GM18511 (cell line): ENCODE data around the gene CPNE4.
"Not testable (repeated sequence)": the region's sequence is repeated elsewhere in the genome, so short reads cannot be mapped to it uniquely, and the experiment has no call there.

ENCODE experiments used
- ATAC-seq: cut with Tn5 transposase; IDR thresholded peaks from one replicate; pipeline ENCODE4 v1.9.1; 2021; ENCODE audit warnings: mild to moderate bottlenecking, moderate library complexity; ENCODE audit not compliant: unreplicated experiment

CPNE4 gene

GRCh38 chr3:131962982-131963381 is 71.8 kb downstream of the CPNE4 start:
- ATAC-seq, result no peak

DNA sequence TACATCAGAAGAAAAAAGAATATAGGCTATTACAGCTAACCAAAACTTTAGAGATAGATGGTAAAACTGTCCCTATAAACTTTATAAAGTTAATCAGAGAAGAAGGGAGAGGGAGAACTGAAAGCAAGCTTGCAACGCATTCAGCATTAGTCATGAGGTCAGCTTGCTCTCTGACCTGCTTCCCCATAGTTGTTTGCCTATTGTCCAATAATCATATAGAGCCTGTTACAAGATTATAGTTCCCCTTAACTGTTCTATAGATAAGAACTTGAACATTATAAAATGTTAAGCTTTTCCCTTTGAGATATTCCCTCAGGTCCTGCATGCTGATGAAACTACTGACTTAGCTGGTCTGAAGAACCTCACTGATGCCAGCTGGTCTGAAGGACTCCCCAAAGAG is 74.5 kb downstream of the CPNE4 start:
- ATAC-seq, result no peak

GRCh38 chr3:131957980-131958379 is 76.8 kb downstream of the CPNE4 start:
- no peak for ATAC-seq

DNA sequence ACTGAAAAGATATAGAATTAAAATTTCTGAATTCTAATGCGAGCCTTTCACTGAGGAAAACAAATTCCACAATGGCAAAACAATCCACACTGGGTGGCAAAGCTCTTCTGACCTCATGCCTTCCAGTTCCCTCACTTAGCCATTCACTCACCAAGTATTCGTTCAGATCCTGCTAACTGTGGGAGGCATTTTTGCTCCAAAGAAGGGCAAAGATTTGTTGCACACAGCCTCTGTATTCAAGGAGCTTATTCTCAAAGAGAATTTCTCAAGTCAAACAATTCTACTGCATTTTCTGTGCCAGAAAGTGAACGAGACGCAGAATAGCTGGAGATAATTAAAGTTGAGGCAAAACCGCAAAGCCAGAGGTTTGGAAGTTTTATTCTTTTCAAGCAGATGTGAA is 77.3 kb downstream of the CPNE4 start:
- ATAC-seq, result no peak

DNA sequence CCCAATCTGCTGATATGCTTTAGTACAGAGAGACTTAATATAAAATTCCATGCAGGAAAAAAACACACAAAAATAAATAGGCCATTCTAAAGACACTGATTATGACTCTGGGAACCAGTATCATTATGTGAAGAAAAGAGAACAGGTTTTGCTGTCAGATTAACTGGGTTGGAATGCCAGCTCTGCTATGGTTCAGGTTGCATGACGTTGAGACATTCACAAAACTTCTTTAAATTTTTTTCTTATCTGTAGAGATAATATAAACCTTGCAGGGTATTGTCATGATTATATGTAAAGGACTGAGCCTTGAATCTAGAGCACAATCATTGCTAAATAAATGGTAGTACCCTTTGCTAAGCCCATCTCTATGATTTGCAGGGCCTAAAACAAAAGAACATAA is 86.0 kb downstream of the CPNE4 start:
- ATAC-seq, result no peak

DNA sequence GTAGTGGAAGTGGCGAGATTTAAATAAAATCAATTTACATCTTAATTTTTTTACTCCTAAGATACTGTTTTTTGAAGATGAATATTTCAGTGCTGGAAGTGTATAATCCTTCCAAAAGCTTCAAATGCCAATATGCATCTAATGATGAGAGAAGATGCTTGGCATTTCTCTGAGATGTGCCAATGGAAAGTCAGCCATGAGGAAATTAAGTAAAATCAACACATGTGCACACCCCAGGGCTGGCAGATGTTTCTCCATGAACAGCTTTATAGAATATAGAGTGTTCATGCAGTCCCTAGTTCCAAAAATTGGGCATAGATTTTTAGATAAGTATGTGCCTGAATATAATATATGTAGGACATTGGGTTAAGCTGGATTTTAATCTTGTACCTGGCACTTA is 90.1 kb downstream of the CPNE4 start:
- ATAC-seq, result no peak

DNA sequence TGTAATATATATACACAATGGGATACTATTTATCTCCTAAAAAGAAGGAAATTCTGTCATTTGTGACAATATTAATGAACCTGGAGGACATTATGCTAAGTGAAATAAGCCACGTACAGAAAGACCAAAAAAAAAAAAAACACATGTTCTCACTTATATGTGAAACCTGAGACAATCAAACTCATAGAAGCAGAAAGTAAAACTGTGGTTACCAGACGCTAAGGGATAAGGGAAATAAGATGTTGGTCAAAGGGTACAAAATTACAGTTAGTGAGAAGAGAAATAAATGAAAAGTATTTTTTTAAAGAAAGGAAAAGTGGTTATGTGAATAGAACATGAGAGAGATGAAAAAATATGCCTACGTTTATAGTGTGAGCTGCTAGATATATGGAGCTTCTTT is 101.1 kb downstream of the CPNE4 start:
- no peak for ATAC-seq

GRCh38 chr3:131928593-131928992 is 106.2 kb downstream of the CPNE4 start:
- ATAC-seq, result no peak

GRCh38 chr3:131925571-131925970 is 109.2 kb downstream of the CPNE4 start:
- no peak for ATAC-seq

DNA sequence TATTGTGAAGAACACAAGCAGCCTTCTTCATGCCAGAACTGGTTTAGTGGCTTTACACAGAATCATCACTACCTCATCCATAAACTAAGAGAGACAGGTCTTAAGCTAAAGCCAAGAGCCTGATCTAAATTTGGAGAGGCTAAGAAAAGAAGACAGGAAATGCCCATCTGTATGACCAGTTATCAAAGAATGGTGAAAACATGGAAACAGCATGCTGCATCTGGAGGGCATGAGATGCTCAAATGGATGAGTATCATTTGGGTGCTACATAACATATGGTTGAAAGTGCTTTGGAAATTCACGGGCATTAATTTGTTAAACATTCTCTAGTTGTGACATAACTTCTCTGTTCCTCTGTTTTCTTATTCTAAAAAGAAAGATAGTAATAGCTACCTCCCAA is 112.5 kb downstream of the CPNE4 start:
- no peak for ATAC-seq

DNA sequence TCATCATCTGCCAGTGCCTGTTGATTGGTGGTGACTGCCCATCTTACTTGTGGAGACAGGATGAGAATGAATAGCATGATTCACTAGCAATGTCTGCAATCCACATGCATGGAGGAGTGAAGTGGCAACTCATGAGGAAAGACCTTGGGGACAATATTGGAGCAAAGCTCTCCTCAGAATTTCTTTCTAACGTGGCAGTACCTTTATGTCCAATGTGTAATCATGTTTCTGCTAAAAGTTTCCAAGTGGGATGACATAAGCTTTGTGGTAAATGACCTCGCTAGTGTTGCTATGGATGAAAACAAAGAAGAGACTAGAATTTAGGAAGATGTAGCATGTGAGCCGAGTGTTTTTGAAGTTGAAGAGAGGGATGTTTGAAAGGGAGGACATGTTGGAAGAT is 117.8 kb downstream of the CPNE4 start:
- ATAC-seq, result no peak

DNA sequence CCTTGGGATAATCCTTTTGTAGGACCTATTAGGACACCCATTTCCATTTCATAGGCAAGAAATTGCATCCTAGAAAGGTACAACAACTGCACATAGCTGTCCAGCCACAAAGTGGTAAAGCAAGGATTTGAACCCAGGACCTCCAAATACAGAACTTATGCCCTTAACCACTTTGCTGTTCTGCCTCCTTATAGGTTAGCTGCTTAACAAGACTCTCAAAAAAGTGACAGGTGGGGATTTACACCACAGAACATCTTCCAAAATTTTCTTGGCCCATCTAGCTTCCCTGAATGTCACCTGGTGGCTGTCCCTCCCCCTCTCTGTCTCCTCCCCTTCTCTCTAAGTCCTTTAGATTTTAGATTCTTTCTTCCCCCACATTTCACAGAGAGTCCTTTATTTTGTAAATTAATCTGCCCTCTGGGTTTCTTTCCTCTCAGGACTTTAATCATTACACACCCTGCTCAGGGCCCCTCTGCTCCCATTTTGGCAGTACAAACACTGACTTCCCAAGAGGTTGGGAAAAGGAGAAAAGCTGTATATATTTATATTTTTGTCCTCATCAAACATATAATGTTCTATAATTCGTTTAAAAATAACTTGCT is 120.6 kb downstream of the CPNE4 start:
- no peak for ATAC-seq

- no peak for ATAC-seq
These were observed 122.6 kb downstream of the CPNE4 start for GRCh38 chr3:131912255-131912654.

- no peak for ATAC-seq
These were observed 127.0 kb downstream of the CPNE4 start for GRCh38 chr3:131907796-131908195.

GRCh38 chr3:131903988-131904415 is 130.8 kb downstream of the CPNE4 start:
- no peak for ATAC-seq

- no peak for ATAC-seq
These were observed 133.1 kb downstream of the CPNE4 start for GRCh38 chr3:131901686-131902085.

DNA sequence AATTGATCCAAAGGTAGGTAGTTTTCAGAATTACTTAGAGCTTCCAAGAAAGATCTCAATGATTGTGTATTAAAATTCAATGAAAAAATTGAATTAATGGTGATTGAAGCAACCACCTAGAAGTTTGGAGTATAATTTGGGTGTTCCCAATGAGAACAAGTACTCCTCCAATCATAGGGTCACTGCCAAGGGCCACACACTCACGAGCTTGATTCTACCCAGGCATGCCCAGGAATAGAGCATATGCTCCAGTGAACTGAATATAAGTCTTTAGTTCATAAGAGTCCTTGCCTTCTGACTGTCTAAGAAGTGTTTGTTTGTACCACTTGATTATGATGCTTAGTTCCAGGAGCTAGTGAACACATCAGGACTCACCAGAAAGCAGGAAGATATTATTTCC is 133.9 kb downstream of the CPNE4 start:
- ATAC-seq, result no peak

GRCh38 chr3:131899021-131899420 is 135.8 kb downstream of the CPNE4 start:
- ATAC-seq, result no peak

- no peak for ATAC-seq
These were observed 136.5 kb downstream of the CPNE4 start for GRCh38 chr3:131898346-131898745.

DNA sequence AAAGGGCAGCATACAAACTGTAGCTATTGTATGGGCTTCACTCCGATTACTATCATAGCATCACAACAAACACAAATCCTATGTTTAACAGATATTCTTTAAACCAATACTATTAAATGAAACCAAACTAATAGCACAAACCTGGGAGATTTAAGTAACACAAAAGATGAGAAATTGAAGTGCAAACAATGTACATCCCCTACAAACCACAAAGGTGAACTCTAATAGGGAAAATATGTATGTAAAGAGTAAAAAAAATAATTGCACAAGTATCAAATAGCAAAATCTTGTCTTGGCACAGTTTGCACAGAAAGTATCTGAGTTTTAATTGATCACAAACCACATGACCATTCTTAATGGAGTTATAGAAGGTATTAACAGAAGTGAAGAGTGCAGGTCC is 138.5 kb downstream of the CPNE4 start:
- ATAC-seq, result no peak

GRCh38 chr3:131895766-131896165 is 139.0 kb downstream of the CPNE4 start:
- no peak for ATAC-seq

- ATAC-seq, result no peak
These were observed 142.5 kb downstream of the CPNE4 start for GRCh38 chr3:131892331-131892730.

DNA sequence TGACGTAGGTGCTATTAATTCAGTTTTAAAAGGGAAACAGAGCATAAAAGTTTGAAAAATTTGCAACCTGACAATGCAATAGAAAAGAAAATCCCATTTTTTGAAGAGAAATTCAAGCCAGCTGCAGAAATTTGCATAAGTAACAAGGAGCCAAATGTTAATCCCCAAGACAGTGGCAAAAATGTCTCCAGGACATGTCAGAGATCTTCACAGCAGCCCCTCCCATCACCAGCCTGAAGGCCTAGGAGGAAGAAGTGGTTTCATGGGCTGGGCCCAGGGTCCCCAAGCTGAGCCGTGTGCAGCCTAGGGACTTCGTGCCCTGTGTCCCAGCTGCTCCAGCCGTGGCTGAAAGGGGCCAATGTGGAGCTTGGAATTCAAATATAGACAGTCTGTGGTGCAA is 148.9 kb downstream of the CPNE4 start:
- ATAC-seq, result not testable (repeated sequence)
